ENCODE measurements around the gene STK32B. TPM values are rescaled to one million over a fixed set of nuclear protein-coding genes. Genes with fewer than 3 reads are reported as not detected.

Gene STK32B
- total and polyA plus RNA-seq, 7 donors = 0.14 to 0.73 (median 0.52) TPM

GRCh38 chr4:5100986-5101385, 49.7 kb downstream of the STK32B start:
- no peak overlapping the region for H3K4me3 ChIP-seq
- 57 to 76% (median 62%) methylated on average over 4 of the region's 4 CpGs for WGBS, 3 donors
- no peak for TF ChIP-seq CTCF (IDR thresholded peaks at IDR 0.05)
- H3K9me3 ChIP-seq = no peaks in the 10 kb centered on the region
- intact Hi-C loops (cut with DNase I) = no loop called here
- no peak for DNase-seq
- no peak overlapping the region for H3K27ac ChIP-seq
- no peak for ATAC-seq
- no peaks in the 10 kb centered on the region for H3K36me3 ChIP-seq (ENCODE audit: insufficient read depth in 1 of 2, low read depth in 1 of 2)
- no peaks in the 10 kb centered on the region for H3K4me1 ChIP-seq
- no peaks in the 10 kb centered on the region for H3K27me3 ChIP-seq (ENCODE audit: insufficient read depth in 3 of 3, low read length in 2 of 3)

GRCh38 chr4:5101571-5101970, 50.3 kb downstream of the STK32B start:
- intact Hi-C loops (cut with DNase I) = no loop called here
- TF ChIP-seq CTCF (IDR thresholded peaks at IDR 0.05) = no peak
- Histone ChIP-seq H3K9me3 (no peaks in the 10 kb centered on the region), H3K36me3 (ENCODE audit: insufficient read depth in 1 of 2, low read depth in 1 of 2) (no peaks in the 10 kb centered on the region), H3K4me1 (no peaks in the 10 kb centered on the region), H3K4me3 (no peak overlapping the region), H3K27ac (no peak overlapping the region), H3K27me3 (ENCODE audit: insufficient read depth in 3 of 3, low read length in 2 of 3) (no peaks in the 10 kb centered on the region)
- WGBS, 3 donors = 65 to 72% (median 69%) methylated on average over 3 of the region's 3 CpGs
- DNase-seq (no peak), ATAC-seq (no peak)

- Histone ChIP-seq H3K9me3 (no peaks in the 10 kb centered on the region), H3K27me3 (ENCODE audit: insufficient read depth in 3 of 3, low read length in 2 of 3) (peaks cover 0 to 2% (median 0%) of the 10 kb centered on the region in 3 donors), H3K27ac (no peak overlapping the region), H3K4me3 (no peak overlapping the region), H3K36me3 (ENCODE audit: insufficient read depth in 1 of 2, low read depth in 1 of 2) (no peaks in the 10 kb centered on the region), H3K4me1 (no peaks in the 10 kb centered on the region)
- DNase-seq (no peak), ATAC-seq (no peak)
- TF ChIP-seq CTCF (IDR thresholded peaks at IDR 0.05) = no peak
- intact Hi-C loops (cut with DNase I) = no loop called here
- WGBS, 3 donors = 14 to 39% (median 26%) methylated on average over 1 of the region's 1 CpG
Observed at GRCh38 chr4:5110901-5111300, 59.6 kb downstream of the STK32B start.

GRCh38 chr4:5112333-5113095, 61.2 kb downstream of the STK32B start:
- no peak overlapping the region for H3K4me3 ChIP-seq
- 47 to 56% (median 47%) methylated on average over 2 of the region's 2 CpGs for WGBS, 3 donors

More at GRCh38 chr4:5112333-5113095, 61.2 kb downstream of the STK32B start:
- intact Hi-C loops (cut with DNase I) = no loop called here
- H3K36me3 ChIP-seq (ENCODE audit: insufficient read depth in 1 of 2, low read depth in 1 of 2) = no peaks in the 10 kb centered on the region
- no peak for TF ChIP-seq CTCF (IDR thresholded peaks at IDR 0.05)
- H3K27me3 ChIP-seq (ENCODE audit: insufficient read depth in 3 of 3, low read length in 2 of 3) = peaks cover 0 to 2% (median 0%) of the 10 kb centered on the region in 3 donors
- DNase-seq = no peak
- no peaks in the 10 kb centered on the region for H3K4me1 ChIP-seq
- no peak overlapping the region for H3K27ac ChIP-seq
- no peak for ATAC-seq
- H3K9me3 ChIP-seq = no peaks in the 10 kb centered on the region

Data from psoas muscle (tissue), 8 donors.